SU-DHL-6 (cell line): ENCODE data around the gene ETV6.

Source experiments
- H2AFZ ChIP-seq: fragments of 200-600 bp; sonication (generic); 2 replicates; pipeline ENCODE4 v1.6.1; 2014; ENCODE audit warnings: low read depth, mild to moderate bottlenecking, moderate library complexity, mixed read lengths, antibody characterized with exemption, low read length; ENCODE audit not compliant: severe bottlenecking
- H3F3A ChIP-seq: fragments of 200-600 bp; shearing (Covaris generic); 2 replicates; pipeline ENCODE4 v1.6.0; 2016; ENCODE audit warnings: antibody characterized with exemption, mild to moderate bottlenecking; ENCODE audit not compliant: insufficient read depth
- H3K27ac ChIP-seq: fragments of 200-600 bp; sonication (generic); 2 replicates; pipeline ENCODE4 v1.5.1; 2016; ENCODE audit warnings: low read depth, mild to moderate bottlenecking, low read length, moderate library complexity, mixed read lengths
- H3K27me3 ChIP-seq: fragments of 200-600 bp; sonication (generic), shearing (Covaris generic); 2 replicates; pipeline ENCODE4 v1.6.0; 2014; ENCODE audit warnings: mild to moderate bottlenecking, low read length
- H3K36me3 ChIP-seq: fragments of 200-600 bp; sonication (generic); 2 replicates; pipeline ENCODE4 v1.6.1; 2014; ENCODE audit warnings: mild to moderate bottlenecking, low read length, mixed read lengths
- H3K4me2 ChIP-seq: fragments of 300-600, 200-600 bp; shearing (Covaris generic), sonication (generic); 2 replicates; pipeline ENCODE4 v1.6.0; 2014; ENCODE audit warnings: low read length, low read depth, mild to moderate bottlenecking; ENCODE audit not compliant: poor library complexity, severe bottlenecking
- H3K4me3 ChIP-seq: fragments of 200-600 bp; sonication (generic); 2 replicates; pipeline ENCODE4 v1.5.1; 2014; ENCODE audit warnings: antibody characterized with exemption, low read length, mild to moderate bottlenecking, mixed read lengths; ENCODE audit not compliant: insufficient read depth, poor library complexity, severe bottlenecking
- H3K79me2 ChIP-seq: fragments of 200-600 bp; sonication (generic); 2 replicates; pipeline ENCODE4 v1.6.1; 2014; ENCODE audit warnings: mild to moderate bottlenecking, low read length, moderate library complexity; ENCODE audit not compliant: insufficient read depth
- H3K9ac ChIP-seq: fragments of 200-600 bp; sonication (generic); 2 replicates; pipeline ENCODE4 v1.7.0; 2014; ENCODE audit warnings: mild to moderate bottlenecking, low read length
- H3K9me2 ChIP-seq: fragments of 200-600 bp; sonication (generic); replicated peaks from 2 replicates; pipeline ENCODE4 v1.6.1; 2014; ENCODE audit warnings: low read length; ENCODE audit not compliant: insufficient read depth
- H3K9me3 ChIP-seq: fragments of 200-600 bp; sonication (generic); 2 replicates; pipeline ENCODE4 v1.6.1; 2014; ENCODE audit warnings: low read length, mixed read lengths; ENCODE audit not compliant: insufficient read depth
- H4K20me1 ChIP-seq: fragments of 200-600 bp; sonication (generic); 2 replicates; pipeline ENCODE4 v1.6.1; 2014; ENCODE audit warnings: low read depth, mild to moderate bottlenecking, antibody characterized with exemption, low read length, moderate library complexity, mixed read lengths
- EZH2phosphoT487 ChIP-seq: fragments of 200-600 bp; sonication (generic), shearing (Covaris generic); conservative IDR thresholded peaks from 2 replicates; pipeline ENCODE4 v1.6.1; 2018; ENCODE audit warnings: mild to moderate bottlenecking, antibody characterized with exemption, low read length, moderate library complexity, mixed read lengths
- TF ChIP-seq, protein P1 (sequence below): fragments of 200-600 bp; sonication (generic); IDR thresholded peaks from one replicate; pipeline ENCODE4 v1.5.1; 2017; ENCODE audit warnings: antibody characterized with exemption, mild to moderate bottlenecking, low read length, moderate library complexity; ENCODE audit not compliant: insufficient read depth, poor library complexity, severe bottlenecking

ETV6 gene

DNA sequence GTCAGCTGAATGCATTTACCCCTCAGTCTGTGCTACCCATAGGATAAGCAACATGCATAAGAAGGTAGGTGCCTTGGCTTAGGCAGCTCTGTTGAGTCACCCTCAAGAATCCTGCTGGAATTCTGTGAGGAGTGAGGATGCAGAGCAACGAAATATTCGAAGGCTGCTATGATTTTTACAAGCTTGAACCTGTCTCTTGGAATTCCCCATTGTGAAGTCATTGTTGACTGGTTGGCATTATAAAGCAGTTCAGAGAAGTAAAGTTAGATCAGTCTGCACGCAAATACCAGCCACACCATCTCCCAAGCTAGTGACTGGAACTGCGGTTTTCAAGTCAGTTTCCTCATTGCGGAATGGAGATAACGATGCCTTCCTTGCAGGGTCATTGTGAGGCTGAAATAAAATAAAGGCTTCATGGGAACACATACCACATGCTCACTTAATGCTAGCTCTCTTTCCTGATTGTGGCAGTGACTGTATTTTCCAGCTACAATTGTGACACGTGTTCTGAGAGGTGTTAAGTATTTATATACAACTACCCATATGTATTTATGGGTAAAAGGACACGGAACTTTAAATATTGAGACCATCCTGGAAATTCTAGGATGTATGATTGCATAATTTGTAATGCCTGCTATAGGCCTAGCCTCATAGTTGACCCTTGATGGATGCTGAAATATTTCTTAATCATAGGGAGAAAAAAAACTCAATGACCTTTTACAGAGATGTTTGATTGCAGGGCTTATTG lies 96.7 kb downstream of the ETV6 start:
- Histone ChIP-seq H3F3A (no peaks in the 10 kb centered on the region), H3K27ac (no peak overlapping the region), H3K36me3 (no peaks in the 10 kb centered on the region), H3K9me2 (no peaks in the 10 kb centered on the region), H4K20me1 (no peaks in the 10 kb centered on the region), H3K79me2 (no peaks in the 10 kb centered on the region), H3K27me3 (no peaks in the 10 kb centered on the region), H2AFZ (no peak overlapping the region), H3K9ac (no peak overlapping the region), H3K9me3 (no peaks in the 10 kb centered on the region), H3K4me3 (no peak overlapping the region), H3K4me2 (no peak overlapping the region)
- TF ChIP-seq, protein P1, sequence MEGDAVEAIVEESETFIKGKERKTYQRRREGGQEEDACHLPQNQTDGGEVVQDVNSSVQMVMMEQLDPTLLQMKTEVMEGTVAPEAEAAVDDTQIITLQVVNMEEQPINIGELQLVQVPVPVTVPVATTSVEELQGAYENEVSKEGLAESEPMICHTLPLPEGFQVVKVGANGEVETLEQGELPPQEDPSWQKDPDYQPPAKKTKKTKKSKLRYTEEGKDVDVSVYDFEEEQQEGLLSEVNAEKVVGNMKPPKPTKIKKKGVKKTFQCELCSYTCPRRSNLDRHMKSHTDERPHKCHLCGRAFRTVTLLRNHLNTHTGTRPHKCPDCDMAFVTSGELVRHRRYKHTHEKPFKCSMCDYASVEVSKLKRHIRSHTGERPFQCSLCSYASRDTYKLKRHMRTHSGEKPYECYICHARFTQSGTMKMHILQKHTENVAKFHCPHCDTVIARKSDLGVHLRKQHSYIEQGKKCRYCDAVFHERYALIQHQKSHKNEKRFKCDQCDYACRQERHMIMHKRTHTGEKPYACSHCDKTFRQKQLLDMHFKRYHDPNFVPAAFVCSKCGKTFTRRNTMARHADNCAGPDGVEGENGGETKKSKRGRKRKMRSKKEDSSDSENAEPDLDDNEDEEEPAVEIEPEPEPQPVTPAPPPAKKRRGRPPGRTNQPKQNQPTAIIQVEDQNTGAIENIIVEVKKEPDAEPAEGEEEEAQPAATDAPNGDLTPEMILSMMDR = no peak
- TF ChIP-seq EZH2phosphoT487 = no peak

DNA sequence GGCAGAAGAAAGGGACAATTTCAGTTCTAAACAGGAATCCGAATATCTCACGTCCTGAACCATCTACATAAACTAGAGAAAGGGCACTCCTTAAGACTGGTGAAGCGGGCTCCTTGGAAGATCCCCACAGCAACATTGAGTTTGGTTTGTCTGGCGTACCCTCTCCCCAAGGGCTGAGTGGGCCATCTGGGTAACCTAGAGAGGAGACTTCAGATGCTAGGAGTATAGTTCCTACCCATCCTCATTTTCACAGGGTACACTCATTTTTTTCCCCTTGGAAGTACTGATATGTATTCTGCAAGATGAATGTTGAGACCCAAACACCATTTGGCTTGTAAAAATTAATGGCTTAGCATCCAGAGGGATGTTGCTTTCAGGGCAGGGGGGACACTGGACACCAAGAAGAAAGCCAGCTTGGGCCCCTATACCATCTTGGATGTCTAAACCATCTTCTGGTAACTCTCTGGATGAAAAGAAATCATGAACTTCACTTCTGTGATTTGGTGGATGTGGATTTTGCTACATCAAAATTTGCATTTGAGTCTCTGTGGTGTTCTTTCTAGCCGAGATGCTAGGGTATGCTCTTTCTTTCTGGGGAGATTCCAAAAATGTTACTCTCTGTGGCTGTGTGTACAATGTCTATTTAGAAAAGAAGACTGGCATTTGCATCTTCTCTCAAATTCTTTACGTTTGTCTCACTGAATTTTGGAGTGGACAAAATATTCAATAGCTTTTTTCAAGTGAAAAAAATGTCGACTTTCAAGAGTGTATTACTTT lies 97.7 kb downstream of the ETV6 start:
- Histone ChIP-seq H3K36me3 (no peaks in the 10 kb centered on the region), H3K4me2 (no peak overlapping the region), H3K9me3 (no peaks in the 10 kb centered on the region), H4K20me1 (no peaks in the 10 kb centered on the region), H3K79me2 (no peaks in the 10 kb centered on the region), H3K9ac (no peak overlapping the region), H3K27ac (no peak overlapping the region), H3F3A (no peaks in the 10 kb centered on the region), H3K9me2 (no peaks in the 10 kb centered on the region), H2AFZ (no peak overlapping the region), H3K27me3 (no peaks in the 10 kb centered on the region), H3K4me3 (no peak overlapping the region)
- TF ChIP-seq, protein P1 = no peak
- no peak for TF ChIP-seq EZH2phosphoT487

DNA sequence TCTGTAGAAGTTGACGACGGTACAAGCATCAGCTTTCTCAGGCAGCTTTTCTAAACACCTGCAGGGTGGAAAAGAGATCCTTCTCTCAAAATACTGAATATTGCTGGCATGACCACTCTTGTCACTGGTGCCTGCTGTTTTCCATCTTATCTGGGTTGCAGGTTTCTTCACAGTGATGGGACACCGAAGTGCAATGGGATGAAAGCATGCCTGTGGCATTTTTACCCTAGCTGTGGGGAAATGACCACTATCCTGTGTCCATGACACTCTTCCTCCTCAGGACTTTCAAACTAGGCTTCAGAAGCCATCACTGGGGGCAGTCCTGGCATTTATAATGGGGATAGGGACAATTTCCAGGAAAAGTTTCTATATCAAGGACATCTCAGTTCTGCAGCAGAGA lies 98.5 kb downstream of the ETV6 start:
- no peaks in the 10 kb centered on the region for H3K27me3 ChIP-seq
- no peaks in the 10 kb centered on the region for H3K9me2 ChIP-seq
- H4K20me1 ChIP-seq = no peaks in the 10 kb centered on the region
- H3K4me3 ChIP-seq = no peak overlapping the region
- TF ChIP-seq EZH2phosphoT487 = no peak
- TF ChIP-seq, protein P1 = no peak
- no peaks in the 10 kb centered on the region for H3K36me3 ChIP-seq
- H3K27ac ChIP-seq = no peak overlapping the region
- no peaks in the 10 kb centered on the region for H3K79me2 ChIP-seq
- H3K9me3 ChIP-seq = no peaks in the 10 kb centered on the region
- H3F3A ChIP-seq = no peaks in the 10 kb centered on the region
- no peak overlapping the region for H2AFZ ChIP-seq
- no peak overlapping the region for H3K9ac ChIP-seq
- no peak overlapping the region for H3K4me2 ChIP-seq
